HTERT RPE-1 (cell line): ENCODE data around the gene WEE1.

Source experiments
- in situ Hi-C: fragments of 300-500 bp; cut with MboI; formaldehyde crosslinking; loops from 4 replicates; pipeline ENCODE4 v1.14.3; 2020; ENCODE audit warnings: low sequenced_read_pairs

The WEE1 gene

GRCh38 chr11:9565822-9566560, 7.5 kb upstream of the WEE1 start:
- in situ Hi-C loops, result no loop called here

- in situ Hi-C loops, result no loop called here
Measured at GRCh38 chr11:9566561-9567063, 6.9 kb upstream of the WEE1 start.

- in situ Hi-C loops, result no loop called here
Measured at GRCh38 chr11:9567401-9567800, 6.1 kb upstream of the WEE1 start.

- in situ Hi-C loops, result no loop called here
Measured at GRCh38 chr11:9568161-9568853, 5.2 kb upstream of the WEE1 start.

- in situ Hi-C loops, result no loop called here
Measured at GRCh38 chr11:9568854-9569587, 4.4 kb upstream of the WEE1 start.

- in situ Hi-C loops, result no loop called here
Measured at GRCh38 chr11:9569588-9570164, 3.8 kb upstream of the WEE1 start.

GRCh38 chr11:9570313-9571025, 3.0 kb upstream of the WEE1 start:
- in situ Hi-C loops, result no loop called here

- in situ Hi-C loops, result no loop called here
Measured at GRCh38 chr11:9571071-9571762, 2.3 kb upstream of the WEE1 start.

GRCh38 chr11:9571763-9572115, 1.7 kb upstream of the WEE1 start:
- in situ Hi-C loops, result no loop called here

- in situ Hi-C loops, result no loop called here
Measured at GRCh38 chr11:9573775-9574621, 528 bp downstream of the WEE1 start.

GRCh38 chr11:9574622-9575259, 1.3 kb downstream of the WEE1 start:
- in situ Hi-C loops, result no loop called here

- in situ Hi-C loops, result no loop called here
Measured at GRCh38 chr11:9575260-9576240, 2.1 kb downstream of the WEE1 start.

- in situ Hi-C loops, result no loop called here
Measured at GRCh38 chr11:9576701-9577381, 3.4 kb downstream of the WEE1 start.

GRCh38 chr11:9577556-9577955, 4.1 kb downstream of the WEE1 start:
- in situ Hi-C loops, result no loop called here

- in situ Hi-C loops, result no loop called here
Measured at GRCh38 chr11:9580894-9581293, 7.4 kb downstream of the WEE1 start.

- in situ Hi-C loops, result no loop called here
Measured at GRCh38 chr11:9581556-9582161, 8.2 kb downstream of the WEE1 start.

- in situ Hi-C loops, result no loop called here
Measured at GRCh38 chr11:9590717-9591116, 17.2 kb downstream of the WEE1 start.
